GM23338 (cell line): ENCODE measurements around the gene FAM32A. TPM values are rescaled to one million over a fixed set of nuclear protein-coding genes. Genes with fewer than 3 reads are reported as not detected.

ENCODE experiments used
- CTCF ChIP-seq, 2 experiments: fragments of 200-600 bp in 1 of 2; sonication (generic) in 1 of 2; conservative IDR thresholded peaks; 2 replicates each; pipeline versions ENCODE4 v1.5.1 to v1.6.1; 2016 to 2017; ENCODE audit warnings: antibody characterized with exemption in 2 of 2, low read depth in 2 of 2, mild to moderate bottlenecking in 2 of 2, moderate library complexity in 1 of 2
- EZH2phosphoT487 ChIP-seq: fragments of 200-600 bp; sonication (generic); IDR thresholded peaks from one replicate; pipeline ENCODE4 v1.8.1; 2018; ENCODE audit warnings: antibody characterized with exemption; ENCODE audit not compliant: unreplicated experiment
- JUNB ChIP-seq: IDR thresholded peaks from one replicate; pipeline ENCODE4 v1.6.1; 2016; ENCODE audit warnings: antibody characterized with exemption; ENCODE audit not compliant: unreplicated experiment
- POLR2AphosphoS5 ChIP-seq: IDR thresholded peaks from 2 replicates; pipeline ENCODE4 v1.6.1; 2016; ENCODE audit warnings: antibody characterized with exemption, low read depth
- REST ChIP-seq: IDR thresholded peaks from one replicate; pipeline ENCODE4 v1.6.1; 2018; ENCODE audit warnings: antibody characterized with exemption; ENCODE audit not compliant: unreplicated experiment
- STAT1 ChIP-seq: IDR thresholded peaks from one replicate; pipeline ENCODE4 v1.6.1; 2016; ENCODE audit warnings: antibody characterized with exemption; ENCODE audit not compliant: unreplicated experiment
- polyA plus RNA-seq: library from polyadenylated mRNA; unstranded; fragments of >200 nt; fragmentation: Nextera tagmentation; extraction: Ambion mirVana; gene quantifications from 2 replicates; pipeline ENCODE4 v1.2.1, GENCODE V29; 2016
- small RNA-seq: library from RNA; depleted of rRNA; stranded (forward); fragments of <200 nt; gene quantifications from one replicate; pipeline ENCODE3, GENCODE V24; 2014; ENCODE audit warnings: low replicate concordance
- total RNA-seq: library from RNA; depleted of rRNA; stranded (reverse); fragments of >200 nt; shearing (Covaris generic); gene quantifications from 2 replicates; pipeline ENCODE4 v1.2.3, GENCODE V29; 2014; rRNA removed

The FAM32A gene
- total and polyA plus RNA-seq, 2 experiments from 2014 or later = 58.2 to 67.3 TPM

- TF ChIP-seq REST (no peak), POLR2AphosphoS5 (no peak), CTCF (conservative IDR thresholded peaks at IDR 0.05; ENCODE audit: low read depth in 2 of 2) (no peak), EZH2phosphoT487 (no peak), JUNB (no peak), STAT1 (no peak)
Observed at GRCh38 chr19:16235811-16236652, 50.8 kb downstream of the FAM32A start (continued).

Small RNA genes lying within 50 kb of the gene (small RNA-seq; reads per million reads assigned to genes)
- gene RF00017 = not detected

Other genes starting within 250 kb of the FAM32A start
- gene OR10H4, start 236.4 kb upstream of the FAM32A start, total RNA-seq = not detected in 2 replicates
- not detected in 2 replicates for gene OR10H4, start 236.4 kb upstream of the FAM32A start, polyA plus RNA-seq
- 237 and 288 TPM in 2 replicates for gene TPM4, start 108.9 kb upstream of the FAM32A start, total RNA-seq
- gene TPM4, start 108.9 kb upstream of the FAM32A start, polyA plus RNA-seq = 204 and 223 TPM in 2 replicates
- 49.7 and 59.5 TPM in 2 replicates for gene RAB8A, start 73.5 kb upstream of the FAM32A start, total RNA-seq
- 48.0 and 53.1 TPM in 2 replicates for gene RAB8A, start 73.5 kb upstream of the FAM32A start, polyA plus RNA-seq
- gene HSH2D, start 41.7 kb upstream of the FAM32A start, total RNA-seq = 0.97 and 1.4 TPM in 2 replicates
- 0.81 and 1.1 TPM in 2 replicates for gene HSH2D, start 41.7 kb upstream of the FAM32A start, polyA plus RNA-seq
- not detected in 2 replicates for gene CIB3, start 11.9 kb upstream of the FAM32A start, total RNA-seq
- 0.56 TPM in 1 of 2 replicates, not detected in the other for gene CIB3, start 11.9 kb upstream of the FAM32A start, polyA plus RNA-seq
- 32.0 and 32.4 TPM in 2 replicates for gene AP1M1, start 12.5 kb downstream of the FAM32A start, total RNA-seq
- gene AP1M1, start 12.5 kb downstream of the FAM32A start, polyA plus RNA-seq = 22.0 and 23.1 TPM in 2 replicates
- gene KLF2, start 139.4 kb downstream of the FAM32A start, total RNA-seq = 0.89 and 0.90 TPM in 2 replicates
- gene KLF2, start 139.4 kb downstream of the FAM32A start, polyA plus RNA-seq = 0.43 TPM in 1 of 2 replicates, not detected in the other